ENCODE measurements around the gene TUBGCP6. TPM values are rescaled to one million over a fixed set of nuclear protein-coding genes. Genes with fewer than 3 reads are reported as not detected.

TUBGCP6 gene, protein sequence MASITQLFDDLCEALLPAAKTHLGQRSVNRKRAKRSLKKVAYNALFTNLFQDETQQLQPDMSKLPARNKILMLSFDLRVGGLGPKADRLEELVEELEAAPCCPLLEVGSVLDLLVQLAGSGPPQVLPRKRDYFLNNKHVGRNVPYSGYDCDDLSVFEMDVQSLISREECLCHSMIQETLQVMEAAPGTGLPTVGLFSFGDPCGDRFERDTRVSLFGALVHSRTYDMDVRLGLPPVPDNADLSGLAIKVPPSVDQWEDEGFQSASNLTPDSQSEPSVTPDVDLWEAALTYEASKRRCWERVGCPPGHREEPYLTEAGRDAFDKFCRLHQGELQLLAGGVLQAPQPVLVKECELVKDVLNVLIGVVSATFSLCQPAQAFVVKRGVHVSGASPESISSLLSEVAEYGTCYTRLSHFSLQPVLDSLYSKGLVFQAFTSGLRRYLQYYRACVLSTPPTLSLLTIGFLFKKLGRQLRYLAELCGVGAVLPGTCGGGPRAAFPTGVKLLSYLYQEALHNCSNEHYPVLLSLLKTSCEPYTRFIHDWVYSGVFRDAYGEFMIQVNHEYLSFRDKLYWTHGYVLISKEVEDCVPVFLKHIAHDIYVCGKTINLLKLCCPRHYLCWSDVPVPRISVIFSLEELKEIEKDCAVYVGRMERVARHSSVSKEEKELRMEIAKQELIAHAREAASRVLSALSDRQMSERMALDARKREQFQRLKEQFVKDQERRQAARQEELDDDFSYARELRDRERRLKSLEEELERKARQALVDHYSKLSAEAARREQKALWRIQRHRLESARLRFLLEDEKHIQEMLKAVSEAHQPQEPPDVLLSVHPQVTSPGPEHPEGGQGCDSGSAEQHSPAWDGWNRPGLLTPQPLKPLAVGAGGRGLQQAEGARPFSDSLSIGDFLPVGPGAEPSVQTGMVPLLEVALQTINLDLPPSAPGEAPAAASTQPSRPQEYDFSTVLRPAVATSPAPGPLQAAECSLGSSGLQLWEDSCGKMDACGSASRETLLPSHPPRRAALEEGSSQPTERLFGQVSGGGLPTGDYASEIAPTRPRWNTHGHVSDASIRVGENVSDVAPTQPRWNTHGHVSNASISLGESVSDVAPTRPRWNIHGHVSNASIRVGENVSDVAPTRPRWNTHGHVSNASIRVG (N-terminal part only)
- total RNA-seq: 10 to 100 TPM; 51.7 to 57.8 TPM
- polyA plus RNA-seq: 10 to 100 TPM; 26.5 to 41.1 TPM
- long read RNA-seq, donor 1, full-length matches to known transcripts: 1 of 7 reads
- long read RNA-seq, donor 1, partial matches to known transcripts: 6 of 7 reads
- long read RNA-seq, donor 1, other reads (novel, unspliced or antisense): 0 of 7 reads
- long read RNA-seq, donor 2: 0 reads
- long read RNA-seq, donor 3, full-length matches to known transcripts: 1 of 1 reads
- long read RNA-seq, donor 3, partial matches to known transcripts: 0 of 1 reads
- long read RNA-seq, donor 3, other reads (novel, unspliced or antisense): 0 of 1 reads
- long read RNA-seq, donor 4, partial matches to known transcripts: 10 of 10 reads
- long read RNA-seq, donor 4, other reads (novel, unspliced or antisense): 0 of 10 reads
- long read RNA-seq, donor 5: 0 reads

DNA sequence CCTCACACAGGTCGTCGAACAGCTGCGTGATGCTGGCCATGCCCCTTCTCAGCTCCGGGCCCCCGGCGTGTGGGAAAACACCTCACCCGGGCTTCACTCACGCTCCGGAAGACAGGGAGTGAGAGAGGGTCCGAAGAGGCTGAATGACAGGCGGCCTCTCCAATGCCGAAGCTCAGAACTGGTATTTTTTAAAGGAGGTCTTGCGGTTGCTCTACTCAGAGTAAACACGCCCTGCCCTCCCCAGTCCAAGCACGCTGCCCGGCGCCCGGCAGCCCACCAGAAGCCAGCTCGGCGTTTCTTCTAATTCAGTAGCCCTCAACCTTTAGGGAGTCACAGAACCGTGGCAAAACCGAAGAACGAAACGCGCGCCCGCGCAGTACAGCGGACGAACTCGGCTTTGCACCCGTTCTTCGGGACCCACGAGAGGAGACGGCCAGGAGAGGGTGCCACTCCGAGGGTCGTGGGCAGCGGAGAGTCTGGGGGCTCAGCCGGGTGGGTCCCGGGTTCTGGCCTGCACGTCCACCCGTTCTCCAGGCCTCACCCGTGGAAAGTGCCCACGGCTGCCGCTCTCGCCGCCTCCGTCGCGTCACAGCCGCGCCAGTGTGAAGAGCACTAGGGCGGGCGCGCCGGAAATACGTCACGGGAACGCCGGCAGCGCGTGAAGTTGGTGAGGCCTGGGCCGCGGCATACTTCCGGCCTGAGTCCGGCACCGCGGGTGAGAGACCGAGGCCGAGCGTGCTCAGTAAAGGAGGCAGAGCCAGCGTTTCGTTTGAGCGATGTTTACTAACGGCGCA lies at the start of gene TUBGCP6:
TUBGCP6 (minus strand) TSS at position 604 of the 794 bp plus-strand sequence; CDS start at position 40, 564 bp downstream.
- ATAC-seq (ENCODE audit: insufficient read depth, low FRiP score) (peak; percentile 87), DNase-seq (peak; percentile 94 to 96 (median 94))
- TF ChIP-seq, protein P1, sequence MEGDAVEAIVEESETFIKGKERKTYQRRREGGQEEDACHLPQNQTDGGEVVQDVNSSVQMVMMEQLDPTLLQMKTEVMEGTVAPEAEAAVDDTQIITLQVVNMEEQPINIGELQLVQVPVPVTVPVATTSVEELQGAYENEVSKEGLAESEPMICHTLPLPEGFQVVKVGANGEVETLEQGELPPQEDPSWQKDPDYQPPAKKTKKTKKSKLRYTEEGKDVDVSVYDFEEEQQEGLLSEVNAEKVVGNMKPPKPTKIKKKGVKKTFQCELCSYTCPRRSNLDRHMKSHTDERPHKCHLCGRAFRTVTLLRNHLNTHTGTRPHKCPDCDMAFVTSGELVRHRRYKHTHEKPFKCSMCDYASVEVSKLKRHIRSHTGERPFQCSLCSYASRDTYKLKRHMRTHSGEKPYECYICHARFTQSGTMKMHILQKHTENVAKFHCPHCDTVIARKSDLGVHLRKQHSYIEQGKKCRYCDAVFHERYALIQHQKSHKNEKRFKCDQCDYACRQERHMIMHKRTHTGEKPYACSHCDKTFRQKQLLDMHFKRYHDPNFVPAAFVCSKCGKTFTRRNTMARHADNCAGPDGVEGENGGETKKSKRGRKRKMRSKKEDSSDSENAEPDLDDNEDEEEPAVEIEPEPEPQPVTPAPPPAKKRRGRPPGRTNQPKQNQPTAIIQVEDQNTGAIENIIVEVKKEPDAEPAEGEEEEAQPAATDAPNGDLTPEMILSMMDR (IDR thresholded peaks at IDR 0.05; ENCODE audit: control extremely low read depth, extremely low read depth): no peak
- Histone ChIP-seq H3K27ac (ENCODE audit: low read depth in 1 of 2, low read length in 1 of 2) (peak within 1 kb of the TSS; percentile 82 to 97), H3K36me3 (ENCODE audit: control insufficient read depth in 4 of 4, insufficient read depth in 4 of 4, low read length in 4 of 4) (peaks cover 0 to 20% (median 19%) of the 10 kb centered on the region in 4 donors), H3K27me3 (ENCODE audit: control insufficient read depth in 3 of 3, insufficient read depth in 3 of 3, low read length in 2 of 3) (no peaks in the 10 kb centered on the region), H3K4me1 (ENCODE audit: control insufficient read depth in 5 of 5, insufficient read depth in 5 of 5, low read length in 5 of 5) (peaks cover under 1 to 40% (median 7%) of the 10 kb centered on the region in 5 donors), H3K9me3 (ENCODE audit: control insufficient read depth in 4 of 4, insufficient read depth in 3 of 4, low read length in 3 of 4) (no peaks in the 10 kb centered on the region), H3K9ac (ENCODE audit: insufficient read depth in 1 of 2, low read length in 2 of 2) (peak within 1 kb of the TSS; percentile 63 to 71), H3K4me3 (peak within 1 kb of the TSS; percentile 71)
- 0% methylated on average over 74 to 76 of the region's 76 CpGs for WGBS, 2 donors

DNA sequence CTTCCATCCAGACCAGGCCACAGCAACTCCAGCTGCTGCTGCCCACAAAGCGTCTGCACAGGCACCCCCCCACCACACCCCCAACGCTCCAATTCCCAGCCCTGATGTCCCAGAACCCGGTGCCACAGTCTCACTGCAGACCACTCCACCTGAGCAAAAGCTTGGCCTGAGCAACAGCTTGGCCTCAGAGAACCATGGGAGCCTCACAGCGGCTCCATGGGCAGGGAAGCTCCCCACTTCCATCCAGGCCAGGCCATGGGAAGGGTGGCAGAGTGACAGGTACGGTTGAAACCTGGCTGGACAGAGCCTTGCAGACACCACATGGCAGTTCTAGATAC lies 49.5 kb upstream of the TUBGCP6 start:
- Histone ChIP-seq H3K27ac (ENCODE audit: low read depth in 1 of 2, low read length in 1 of 2) (peak overlapping the region; percentile 51 to 96), H3K27me3 (ENCODE audit: control insufficient read depth in 3 of 3, insufficient read depth in 3 of 3, low read length in 2 of 3) (no peaks in the 10 kb centered on the region), H3K4me1 (ENCODE audit: control insufficient read depth in 5 of 5, insufficient read depth in 5 of 5, low read length in 5 of 5) (peaks cover 0 to 39% (median 21%) of the 10 kb centered on the region in 5 donors), H3K9ac (ENCODE audit: insufficient read depth in 1 of 2, low read length in 2 of 2) (peak overlapping the region in 1 of 2 donors; percentile 37), H3K4me3 (no peak overlapping the region), H3K36me3 (ENCODE audit: control insufficient read depth in 4 of 4, insufficient read depth in 4 of 4, low read length in 4 of 4) (peaks cover 0 to 19% (median 2%) of the 10 kb centered on the region in 4 donors), H3K9me3 (ENCODE audit: control insufficient read depth in 4 of 4, insufficient read depth in 3 of 4, low read length in 3 of 4) (no peaks in the 10 kb centered on the region)
- TF ChIP-seq, protein P1 (IDR thresholded peaks at IDR 0.05; ENCODE audit: control extremely low read depth, extremely low read depth): no peak
- DNase-seq (no peak), ATAC-seq (ENCODE audit: insufficient read depth, low FRiP score) (no peak)
- 30 to 35% methylated on average over 5 of the region's 5 CpGs for WGBS, 2 donors

Measured in lung (tissue), 16 donors.